H54 (cell line): ENCODE data around the gene NR1D1.

Experiments
- DNase-seq: peaks from one replicate; pipeline ENCODE4 v3.0.0; 2011; ENCODE audit warnings: low spot score, mixed read lengths; ENCODE audit not compliant: insufficient read length
- FAIRE-seq: peaks from 3 replicates; lab custom pipeline; 2011; peaks lifted over from hg19 to GRCh38; lab: Jason Lieb, UNC
- POLR2A ChIP-seq: IDR thresholded peaks from 2 replicates; pipeline ENCODE4 v1.6.1; 2011; ENCODE audit warnings: low read depth, mild to moderate bottlenecking, low read length

Gene NR1D1

DNA sequence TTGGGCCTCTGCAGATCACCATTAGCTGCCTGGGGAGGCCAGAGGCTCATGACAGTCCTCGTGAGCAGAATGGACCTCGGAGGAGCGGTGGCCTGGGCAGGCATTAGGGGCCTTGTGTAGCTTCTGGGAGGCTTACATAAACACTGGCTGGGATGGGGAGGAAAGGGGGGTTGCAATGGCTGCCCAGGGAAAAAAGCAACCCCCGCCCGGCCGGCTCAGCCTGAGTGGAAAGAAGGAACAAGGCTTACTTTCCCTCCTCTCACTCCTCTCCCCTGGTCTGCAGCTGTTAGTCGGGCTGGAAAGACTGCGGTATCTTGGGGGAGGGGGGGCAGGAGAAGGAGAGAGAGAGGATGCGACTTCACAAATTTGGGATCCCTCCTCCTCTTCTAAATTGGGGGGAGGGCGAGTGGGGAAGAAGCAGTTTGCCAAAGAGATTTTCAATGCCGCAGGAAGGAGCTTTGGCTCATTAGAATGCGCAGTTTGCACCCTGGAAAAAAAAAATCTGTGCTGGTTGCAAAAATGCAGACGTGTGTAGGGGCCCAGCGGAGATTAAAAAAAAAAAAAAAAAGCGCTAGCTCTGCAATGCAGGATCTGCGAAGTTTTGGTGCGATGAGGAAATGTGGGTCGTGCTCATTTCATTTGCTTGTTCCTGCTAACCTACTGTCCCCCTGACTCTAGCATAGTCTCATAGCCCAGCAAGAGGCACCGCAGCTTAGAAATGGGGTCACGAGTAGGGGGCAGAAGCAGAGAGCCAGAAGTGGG, 6.6 kb upstream of the NR1D1 start:
- no peak for FAIRE-seq

DNA sequence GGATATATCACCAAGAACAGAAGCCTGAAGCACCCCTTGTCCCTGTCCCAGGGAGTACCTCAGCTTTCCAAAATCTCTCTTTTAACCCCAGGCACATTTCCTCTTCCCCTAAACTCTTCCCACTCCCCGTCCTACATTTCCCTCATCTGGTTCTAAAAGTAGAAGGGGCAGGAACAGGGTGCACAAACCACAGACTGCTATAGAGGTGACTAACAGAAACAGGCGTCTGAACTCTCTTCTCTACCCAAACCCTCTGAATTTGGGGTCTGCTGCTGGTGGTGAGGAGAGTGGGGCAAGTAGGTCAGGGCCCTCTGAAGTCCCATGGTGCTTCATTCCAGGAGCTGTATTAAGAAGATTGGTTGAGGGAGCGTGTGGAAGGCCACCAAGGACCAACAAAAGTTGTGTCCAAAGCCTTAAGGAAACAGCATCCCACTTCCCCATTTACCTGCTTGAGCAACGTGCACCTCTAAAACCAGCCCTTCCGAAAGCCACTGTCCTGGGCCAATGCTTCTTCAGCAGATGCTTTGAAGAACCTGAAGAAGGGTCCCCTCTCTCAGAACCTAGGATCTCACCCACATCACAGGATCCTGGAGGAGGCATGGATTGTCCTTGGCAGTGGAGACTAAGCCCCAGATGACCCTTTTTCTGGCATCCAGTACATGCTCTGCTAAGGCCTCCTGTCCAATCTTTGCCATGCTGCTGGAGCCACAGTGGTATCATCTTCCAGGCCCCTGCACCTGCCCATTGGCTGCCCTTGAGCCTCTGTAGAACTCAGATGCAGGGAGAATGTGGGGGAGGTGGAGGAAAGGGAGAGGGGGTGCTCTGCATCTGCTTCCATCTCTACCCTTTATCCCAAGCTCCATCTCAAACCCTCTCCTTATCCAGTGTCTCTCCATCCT, 5.7 kb upstream of the NR1D1 start:
- no peak for FAIRE-seq
- TF ChIP-seq POLR2A, result no peak

More for the DNA sequence above, 6.6 kb upstream of the NR1D1 start:
- DNase-seq, result no peak
- no peak for TF ChIP-seq POLR2A

DNA sequence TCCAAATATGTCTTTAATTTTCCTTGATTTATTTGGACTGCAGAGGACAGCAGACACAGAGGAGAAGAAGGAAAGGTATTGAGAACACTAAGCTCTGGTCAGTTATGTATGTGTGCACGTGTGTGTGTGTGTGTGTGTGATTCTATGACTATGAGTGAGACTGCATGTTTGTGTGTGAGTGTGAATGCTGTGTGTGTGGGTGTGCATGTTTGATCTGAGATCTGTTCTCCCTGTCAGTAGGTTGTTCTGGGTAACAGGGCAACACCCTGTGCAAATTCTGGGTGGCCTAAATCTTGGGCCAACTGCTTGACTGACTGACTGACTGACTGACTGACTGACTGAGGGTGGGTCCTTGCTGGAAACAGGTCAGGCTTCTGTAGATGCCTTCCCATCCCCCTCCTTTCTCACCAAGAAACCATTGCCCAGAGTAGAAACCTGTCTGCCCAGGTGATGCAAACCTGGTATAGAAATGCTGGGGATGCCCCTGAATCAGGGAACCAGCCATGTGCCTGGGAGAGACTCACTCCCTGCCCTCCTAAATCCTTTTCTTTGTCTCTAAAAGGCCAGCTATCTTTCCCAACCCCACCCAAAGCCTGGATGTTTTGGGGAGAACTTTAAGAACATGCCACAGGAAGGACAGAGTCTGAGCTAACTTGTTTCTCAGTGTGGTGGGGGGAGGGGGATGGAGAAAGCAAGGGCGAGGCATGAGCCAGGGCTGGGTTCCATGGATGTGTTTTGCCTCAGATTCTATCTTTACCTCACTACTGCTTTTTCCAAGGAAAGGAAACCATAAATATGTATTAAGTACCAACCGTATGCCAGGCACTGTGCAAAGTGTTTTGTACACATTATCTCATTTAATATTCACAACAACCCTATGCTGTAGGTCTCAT, 4.5 kb upstream of the NR1D1 start:
- no peak for TF ChIP-seq POLR2A
- FAIRE-seq (no peak), DNase-seq (no peak)

More for the DNA sequence above, 5.7 kb upstream of the NR1D1 start:
- DNase-seq, result no peak

DNA sequence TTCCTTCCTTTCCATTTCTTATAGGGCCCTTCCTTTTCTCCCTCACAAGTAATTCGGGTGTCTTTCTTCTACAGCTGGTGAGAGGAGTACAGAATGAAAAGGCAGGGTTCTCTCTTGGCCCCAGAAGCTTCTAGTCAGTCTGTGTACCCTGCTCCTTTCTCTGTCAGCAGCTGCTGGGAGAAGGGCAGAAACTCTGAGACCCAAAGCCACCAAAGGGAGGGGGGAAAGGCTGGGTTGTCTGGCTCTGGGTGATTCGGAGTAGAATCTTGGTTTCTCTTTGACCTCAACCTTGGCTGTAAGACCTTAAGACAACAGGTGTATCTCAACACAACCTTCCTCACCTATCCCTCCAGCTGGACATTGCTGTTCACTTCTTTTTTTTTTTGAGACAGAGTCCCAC, 3.3 kb upstream of the NR1D1 start:
- TF ChIP-seq POLR2A, result no peak
- no peak for FAIRE-seq
- DNase-seq, result no peak

DNA sequence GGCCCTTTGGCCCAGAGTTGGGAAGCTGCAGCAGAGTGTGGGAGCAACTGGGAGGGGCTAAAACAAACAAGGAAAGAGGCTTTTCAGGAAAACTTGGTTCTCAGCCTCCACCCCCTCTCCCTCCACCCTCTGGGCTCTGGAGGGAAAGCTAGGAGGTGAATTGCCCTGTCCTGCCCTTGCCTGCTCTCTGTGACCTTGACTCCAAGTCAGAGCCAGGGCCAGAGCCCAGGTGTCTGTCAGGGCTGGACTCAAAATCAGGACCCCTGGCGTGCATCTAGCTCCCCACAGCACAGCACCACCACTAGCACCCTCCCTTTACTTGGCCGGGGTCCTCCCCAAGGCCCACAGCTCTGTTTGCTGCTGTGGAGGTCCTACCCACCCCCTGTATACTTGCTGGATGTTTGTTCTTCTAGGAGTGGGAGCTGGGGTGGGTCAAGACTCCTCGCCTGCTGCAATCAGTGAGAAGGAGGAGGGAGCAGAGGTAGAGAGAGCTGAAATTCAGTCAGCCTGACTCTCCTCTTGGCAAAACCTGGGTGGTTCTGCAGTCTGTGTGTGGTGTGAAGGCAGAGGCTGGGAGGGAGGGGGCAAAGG, 2.8 kb upstream of the NR1D1 start:
- FAIRE-seq (no peak), DNase-seq (no peak)
- TF ChIP-seq POLR2A, result no peak

DNA sequence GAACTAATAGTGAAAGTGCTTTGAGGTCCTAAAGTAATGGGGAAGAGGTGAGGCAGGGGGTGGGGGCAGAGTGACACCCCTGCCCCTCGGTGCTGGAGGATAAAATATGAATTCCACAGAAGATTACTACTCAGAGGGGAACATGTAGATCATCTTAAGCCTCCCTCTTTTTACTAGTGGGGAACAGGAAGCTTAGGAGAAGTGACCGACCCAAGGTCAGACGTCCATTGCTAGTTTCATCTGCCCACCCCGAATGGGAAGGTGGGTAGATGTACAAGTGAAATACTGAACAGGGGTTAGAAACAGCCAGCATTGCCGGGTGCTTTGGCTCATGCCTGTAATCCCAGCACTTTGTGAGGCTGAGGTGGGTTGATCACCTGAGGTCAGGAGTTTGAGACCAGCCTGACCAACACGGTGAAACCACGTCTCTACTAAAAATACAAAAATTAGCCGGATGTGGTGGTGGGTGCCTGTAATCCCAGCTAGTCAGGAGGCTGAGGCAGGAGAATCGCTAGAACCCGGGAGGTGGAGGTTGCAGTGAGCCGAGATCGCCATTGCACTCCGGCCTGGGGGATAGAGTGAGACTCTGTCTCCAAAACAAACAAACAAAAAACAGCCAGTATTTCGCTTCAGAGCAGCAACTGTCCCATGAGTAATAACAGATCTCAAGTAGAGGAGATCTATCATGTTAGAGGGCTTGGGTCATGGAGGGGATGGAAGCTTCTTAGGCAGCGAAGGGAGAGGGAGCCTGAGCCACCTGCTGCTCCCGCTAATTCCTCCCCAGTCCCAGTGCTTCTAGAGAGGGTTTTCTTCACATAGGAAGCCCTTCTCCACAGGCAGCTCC, 1.2 kb upstream of the NR1D1 start:
- DNase-seq (no peak), FAIRE-seq (no peak)
- TF ChIP-seq POLR2A, result no peak

DNA sequence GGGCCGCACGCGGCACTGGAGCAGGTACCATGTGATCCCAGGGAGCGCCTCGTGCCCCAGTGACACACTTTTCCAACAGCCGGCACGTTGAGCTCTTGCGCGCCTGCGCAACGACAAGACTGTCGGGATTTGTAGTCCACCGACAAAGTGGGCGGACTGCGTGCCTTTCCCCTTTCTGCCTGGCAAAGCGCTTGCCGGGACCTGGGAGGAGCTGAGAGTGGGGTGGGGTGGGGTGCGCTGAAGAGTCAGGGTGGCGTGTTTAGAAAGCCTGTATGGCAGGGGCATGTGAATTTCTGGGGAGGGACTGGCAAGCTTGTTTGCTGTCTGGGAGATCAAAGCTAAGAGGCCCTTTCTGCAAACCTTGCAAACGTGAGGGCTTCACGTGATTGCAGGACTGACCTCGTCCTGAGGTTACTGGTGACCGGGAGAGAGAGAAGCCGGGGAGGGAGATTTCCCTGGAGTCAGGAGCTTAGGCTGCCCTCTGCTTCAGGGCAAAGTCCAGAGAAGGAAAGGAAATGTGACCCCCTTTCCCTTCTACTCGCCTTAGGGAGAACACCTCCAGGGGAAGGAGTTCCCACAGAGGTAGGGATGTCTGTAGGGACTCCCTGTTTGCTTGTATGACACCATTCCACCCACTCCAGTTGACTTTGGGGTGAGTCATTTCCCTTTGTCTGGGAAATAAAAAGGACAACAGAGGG, 429 bp upstream of the NR1D1 start:
- DNase-seq (peak; percentile 91), FAIRE-seq (no peak)
- no peak for TF ChIP-seq POLR2A

DNA sequence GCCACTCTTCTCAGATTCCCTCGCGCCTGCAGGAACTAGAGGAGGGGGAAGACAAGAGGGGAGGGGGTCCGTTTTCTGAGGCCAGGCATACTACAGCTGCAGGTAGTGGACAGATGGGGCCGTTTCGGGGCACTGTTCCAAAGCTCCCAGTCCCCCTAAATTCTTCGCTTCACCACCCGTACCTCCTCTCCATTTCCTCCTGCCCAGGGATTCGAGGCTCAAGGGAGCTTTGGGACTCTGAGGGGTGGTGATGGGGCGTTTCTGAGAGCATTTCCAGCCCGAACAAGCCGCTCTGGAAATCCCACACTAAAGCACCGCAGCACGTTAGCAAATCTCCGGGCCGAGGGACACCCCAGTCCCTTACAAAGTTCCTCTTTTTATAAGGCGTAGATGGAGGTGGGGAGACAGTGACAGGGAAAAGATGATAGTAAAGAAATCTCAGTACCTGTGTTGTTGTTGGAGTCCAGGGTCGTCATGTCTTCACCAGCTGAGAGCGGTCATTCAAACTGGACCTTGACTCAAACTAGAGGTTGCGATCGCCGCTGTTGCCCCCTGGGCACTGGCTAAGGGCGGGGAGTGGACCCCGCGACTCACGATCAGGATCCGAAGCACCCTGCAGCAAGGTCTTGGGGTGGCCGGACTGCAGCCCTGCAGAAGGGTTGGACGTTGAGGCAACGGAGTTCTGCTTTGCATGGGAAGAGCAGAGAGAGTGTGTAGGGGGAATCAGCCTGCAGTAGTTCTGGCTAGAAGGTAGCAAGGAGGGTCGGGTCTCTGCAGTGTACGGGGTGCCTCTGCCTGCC, 570 bp downstream of the NR1D1 start:
- no peak for TF ChIP-seq POLR2A
- DNase-seq, result no peak
- no peak for FAIRE-seq

DNA sequence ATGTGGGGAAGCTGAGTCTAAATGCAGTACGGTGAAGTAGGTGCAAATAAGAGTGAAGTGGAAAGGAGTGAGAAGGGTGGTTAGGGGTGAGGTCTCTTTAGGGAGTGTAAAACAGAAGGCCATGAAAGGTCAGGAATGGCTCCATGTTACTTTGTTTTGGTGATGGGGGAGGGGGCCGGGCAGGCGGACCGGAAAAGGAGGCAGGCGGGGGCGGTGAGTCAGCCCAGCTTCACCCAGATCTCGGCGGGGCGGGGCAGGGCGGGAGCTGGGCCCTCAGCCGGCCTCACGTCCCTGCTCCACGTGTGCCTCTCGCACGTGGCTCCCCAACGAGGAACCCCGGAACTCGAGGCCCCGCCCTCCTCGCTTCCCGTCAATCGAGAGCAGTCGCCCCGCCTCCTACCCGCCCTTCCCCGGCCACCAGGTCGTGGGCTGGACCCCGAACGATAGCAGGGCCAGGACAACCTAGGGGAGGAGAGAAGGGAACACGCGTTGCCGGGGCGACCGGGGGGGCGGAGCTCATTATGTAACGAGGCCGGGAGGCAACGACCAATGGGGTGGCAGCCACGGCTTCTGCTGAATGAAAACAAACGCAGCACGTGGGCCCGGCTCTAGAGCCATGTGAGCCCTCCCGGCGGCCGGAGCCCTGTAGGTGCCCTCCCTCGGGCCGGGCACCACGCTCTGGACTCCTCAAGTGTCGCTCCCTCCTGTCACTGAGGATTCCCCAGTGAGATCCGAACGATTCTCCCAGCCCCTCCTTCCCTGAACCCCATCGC, 1.4 kb downstream of the NR1D1 start:
- DNase-seq (peak; percentile 95), FAIRE-seq (no peak)
- TF ChIP-seq POLR2A, result 0 out of 2 replicates have a peak, but pooled peaks have one; percentile 47
